Stimulated activated CD4-positive, alpha-beta T cell treated with anti-CD3 and anti-CD28 coated beads, Interleukin-12 subunit alpha, Interleukin-12 subunit beta, amount 100 ng/mL, for 24 hours (primary cell): ENCODE data around the gene AFDN.

ENCODE experiments used
- DNase-seq, 2 experiments: peaks; one replicate each; pipeline ENCODE4 v3.0.0-alpha.2; 2020; ENCODE audit warnings: low read depth in 2 of 2

The AFDN gene

DNA sequence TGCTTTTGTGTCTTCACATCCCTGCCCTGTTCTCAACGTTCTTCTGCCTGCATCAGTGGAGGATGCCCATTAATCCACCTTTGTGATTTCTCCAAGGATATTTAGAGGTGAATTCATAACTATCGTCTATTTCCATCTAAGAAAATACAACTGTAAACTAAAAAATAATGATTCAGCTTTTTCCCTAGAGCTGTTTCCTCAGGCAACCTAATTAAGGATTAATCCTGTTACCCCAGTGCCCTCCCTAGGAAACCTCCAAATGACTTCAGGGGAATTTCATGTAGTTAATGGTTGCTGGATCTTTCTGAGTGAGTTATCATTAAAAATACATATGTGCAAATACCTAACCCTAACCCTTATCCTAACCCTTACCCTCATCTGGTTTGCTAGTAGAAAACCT lies 14.6 kb upstream of the AFDN start:
- no peak for DNase-seq

DNA sequence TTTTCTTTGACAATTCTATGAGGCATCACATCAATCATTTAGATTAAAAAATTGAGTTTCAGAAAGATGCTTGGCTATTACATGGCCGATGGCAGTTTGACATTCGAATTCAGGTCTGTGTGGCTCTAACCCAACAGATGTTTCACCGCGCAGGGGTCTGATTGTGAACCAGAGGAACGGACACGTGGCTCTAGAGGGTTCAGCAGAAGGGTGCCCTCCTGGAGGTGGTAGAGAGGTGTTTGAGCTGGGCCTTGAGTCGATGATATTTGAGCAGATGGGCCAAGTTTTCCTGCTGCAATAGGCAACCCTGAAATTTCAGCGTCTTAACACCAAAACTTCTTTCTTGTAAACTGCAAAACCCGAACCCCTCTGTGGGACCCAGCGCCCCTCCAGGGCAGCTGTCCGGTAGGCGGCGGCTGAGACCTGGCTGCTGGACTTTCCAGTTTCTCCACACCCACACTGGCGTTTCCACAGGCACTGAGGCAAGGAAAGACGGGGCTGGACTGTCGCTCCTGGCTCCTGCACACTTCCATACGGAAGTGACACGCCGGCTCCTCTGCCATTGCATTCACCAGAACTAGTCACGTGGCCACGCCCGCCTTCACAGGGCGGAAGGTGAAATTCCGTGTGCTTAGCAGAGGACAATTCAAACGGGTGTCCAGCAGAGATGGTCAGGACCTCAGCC lies 11.3 kb upstream of the AFDN start:
- DNase-seq = no peak

DNA sequence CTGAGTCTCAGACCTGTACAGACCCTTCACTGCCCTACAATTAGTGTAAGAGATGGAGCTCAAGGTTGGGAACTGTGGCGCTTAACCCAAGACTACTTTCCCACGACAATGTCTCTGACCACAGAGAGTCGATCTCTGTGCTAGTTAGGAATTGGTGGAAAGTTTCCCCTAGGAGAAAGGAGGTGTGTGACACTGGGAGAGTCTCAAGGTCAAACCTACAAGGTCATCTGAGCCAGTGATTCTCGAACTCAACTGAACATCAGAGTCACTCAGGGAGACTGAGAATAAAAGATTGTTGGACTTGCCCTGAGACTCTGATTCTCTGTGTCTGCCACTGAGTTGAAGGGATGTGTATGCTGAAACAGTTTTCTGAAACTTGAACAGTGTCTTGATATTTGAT lies 9.7 kb upstream of the AFDN start:
- no peak for DNase-seq

DNA sequence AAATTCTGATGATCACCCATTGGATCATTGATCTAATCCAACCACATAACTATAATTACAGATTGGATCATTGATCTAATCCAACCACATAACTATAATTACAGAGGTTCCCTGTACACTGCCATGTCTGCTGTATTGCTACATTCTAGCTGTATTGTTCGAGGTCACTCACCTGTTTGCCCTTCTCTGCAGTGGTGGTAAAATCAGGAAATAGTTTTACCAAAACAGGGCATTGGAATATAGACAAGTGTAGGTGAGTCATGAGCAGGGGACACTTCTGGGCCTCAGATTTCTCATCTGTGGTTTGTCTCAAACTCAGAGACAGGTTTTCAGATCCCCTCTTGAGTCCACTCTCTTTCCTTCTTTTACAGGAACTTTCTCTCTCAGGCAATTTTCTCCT lies 9.0 kb upstream of the AFDN start:
- DNase-seq = no peak

DNA sequence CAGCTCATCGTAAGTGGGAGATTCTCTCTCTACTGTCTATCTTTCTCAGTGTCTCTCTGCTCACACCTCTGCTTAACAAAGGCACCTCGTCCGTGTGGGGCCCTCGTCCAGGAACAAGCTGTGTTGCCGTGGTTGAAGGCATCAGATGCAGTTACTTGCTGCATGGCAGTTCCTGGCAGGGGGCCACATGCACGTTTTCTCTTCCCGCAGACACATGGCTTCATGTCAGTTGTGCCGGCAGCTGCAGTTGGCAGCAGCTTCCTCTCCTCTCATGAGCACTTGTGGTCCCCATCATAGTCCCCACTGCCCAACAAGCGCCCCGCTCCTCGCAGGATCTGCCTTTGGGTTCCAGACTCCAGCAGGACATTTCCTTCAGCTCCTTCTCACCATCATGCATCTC lies 7.1 kb upstream of the AFDN start:
- DNase-seq = no peak

DNA sequence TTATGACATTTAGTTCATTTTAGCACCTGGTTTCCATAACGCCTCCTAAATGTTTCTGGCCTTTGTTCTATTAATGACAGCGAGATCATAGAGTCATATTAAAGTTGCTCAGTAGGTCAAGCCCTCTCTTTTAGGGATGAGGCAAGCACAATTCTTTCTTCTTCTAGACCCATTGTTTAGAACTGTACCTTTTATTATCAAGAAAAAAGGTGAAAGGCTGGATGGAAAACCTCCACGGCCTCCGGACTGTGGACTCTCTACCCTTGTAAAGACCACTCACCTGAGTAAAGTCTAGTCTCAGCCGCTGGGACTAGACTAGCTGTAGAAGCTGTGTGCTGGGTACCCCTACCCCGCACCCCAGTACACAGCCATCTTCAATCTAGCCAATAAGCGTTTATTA lies 6.0 kb upstream of the AFDN start:
- DNase-seq = no peak

DNA sequence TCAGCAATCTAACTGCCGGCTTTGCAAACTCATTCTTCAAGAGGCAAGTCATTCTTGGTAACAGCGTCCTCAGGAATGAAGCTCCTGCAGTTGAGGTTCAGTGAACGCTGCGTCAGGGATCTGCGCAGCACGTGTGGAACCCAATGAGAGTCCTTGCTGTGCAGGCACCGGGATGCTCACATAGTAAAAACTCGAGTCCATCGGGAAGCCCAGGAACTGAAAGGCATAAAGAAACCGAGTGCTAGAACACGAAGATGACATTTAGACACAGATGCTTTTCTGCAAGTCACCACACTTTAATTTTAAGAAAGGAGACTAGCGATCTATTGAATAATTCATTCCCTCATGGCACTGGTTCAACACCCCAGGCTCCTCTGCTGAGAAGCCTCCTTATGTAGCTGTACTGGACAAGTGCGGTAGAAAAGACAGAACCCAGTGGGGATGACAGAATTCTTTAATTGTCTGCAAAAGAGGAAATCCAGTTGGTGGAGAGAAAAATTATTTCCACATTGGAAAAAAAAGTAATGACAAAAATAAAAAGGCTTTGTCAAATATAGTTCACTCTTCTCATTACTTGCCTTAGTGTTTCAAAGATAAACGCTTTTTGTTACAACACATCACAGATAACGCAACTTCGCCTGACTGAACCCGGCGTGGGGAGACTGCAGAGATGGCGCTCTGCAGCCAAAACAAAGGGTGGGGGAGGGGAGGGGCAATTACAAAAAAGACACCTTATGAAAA lies 1.9 kb upstream of the AFDN start:
- DNase-seq = no peak

DNA sequence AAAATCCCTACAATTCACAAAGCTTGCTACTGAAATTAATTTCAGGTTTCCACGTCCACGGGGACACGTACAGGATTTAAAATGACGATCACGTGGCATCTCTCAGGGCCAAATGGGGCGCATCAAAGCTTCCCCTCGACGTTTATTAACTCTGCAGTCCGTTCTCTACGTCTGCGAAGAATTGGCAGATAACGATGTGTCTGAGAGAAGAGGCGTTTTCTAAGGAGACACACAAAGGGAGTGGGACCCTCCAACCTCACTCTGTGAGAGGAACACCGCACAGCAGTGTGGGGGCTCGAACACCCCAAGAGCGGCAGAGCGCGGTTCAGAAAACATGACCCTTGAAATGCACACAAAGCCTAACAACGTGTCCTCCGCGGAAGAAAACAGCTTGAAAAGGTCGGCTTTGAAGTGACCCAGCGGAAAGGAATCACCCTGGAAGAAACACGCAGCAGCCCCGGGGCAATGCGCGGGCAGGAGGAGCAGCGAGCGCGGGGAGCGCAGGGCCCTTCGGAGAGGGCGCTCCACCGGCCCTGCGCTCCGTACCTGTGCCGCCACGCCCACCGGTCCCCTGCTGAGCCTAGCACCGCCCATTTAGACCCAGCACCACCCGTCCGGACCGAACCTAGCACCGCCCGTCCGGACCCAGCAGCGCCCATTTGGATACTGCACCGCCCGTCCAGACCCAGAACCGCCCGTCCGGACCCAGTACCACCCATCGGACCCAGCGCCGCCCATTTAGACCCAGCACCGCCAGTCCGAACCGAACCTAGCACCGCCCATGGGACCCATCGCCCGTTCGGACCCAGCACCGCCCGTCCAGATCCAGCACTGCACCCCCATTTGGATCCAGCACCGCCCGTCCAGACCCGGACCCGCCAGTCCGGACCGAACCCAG lies 1.1 kb upstream of the AFDN start:
- peak in 1 of 2 experiments; percentile 20 for DNase-seq

DNA sequence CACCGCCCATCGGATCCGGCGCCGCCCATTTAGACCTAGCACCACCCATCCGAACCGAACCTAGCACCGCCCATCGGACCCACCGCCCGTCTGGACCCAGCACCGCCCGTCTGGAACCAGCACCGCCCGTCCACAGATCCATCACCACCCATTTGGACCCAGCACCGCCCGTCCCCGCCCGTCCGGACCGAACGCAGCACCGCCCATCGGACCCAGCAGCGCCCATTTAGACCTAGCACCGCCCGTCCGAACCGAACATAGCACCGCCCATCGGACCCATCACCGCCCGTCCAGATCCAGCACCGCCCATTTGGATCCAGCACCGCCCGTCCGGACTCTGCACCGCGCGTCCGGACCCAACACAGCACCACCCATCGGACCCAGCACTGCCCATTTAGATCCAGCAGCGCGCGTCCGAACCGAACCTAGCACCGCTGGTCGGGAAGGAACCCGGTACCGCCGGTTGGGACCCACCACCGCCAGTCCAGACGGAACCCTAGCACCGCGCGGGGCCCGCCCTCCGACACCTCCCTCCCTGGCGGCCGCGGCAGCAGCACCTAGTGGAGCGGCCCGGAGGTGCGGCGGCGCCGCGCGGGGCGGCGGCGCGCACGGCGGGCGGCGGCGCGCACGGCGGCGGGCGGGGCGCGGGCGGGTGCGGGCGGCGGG lies 348 bp upstream of the AFDN start:
- peak; percentile 37 to 54 for DNase-seq

DNA sequence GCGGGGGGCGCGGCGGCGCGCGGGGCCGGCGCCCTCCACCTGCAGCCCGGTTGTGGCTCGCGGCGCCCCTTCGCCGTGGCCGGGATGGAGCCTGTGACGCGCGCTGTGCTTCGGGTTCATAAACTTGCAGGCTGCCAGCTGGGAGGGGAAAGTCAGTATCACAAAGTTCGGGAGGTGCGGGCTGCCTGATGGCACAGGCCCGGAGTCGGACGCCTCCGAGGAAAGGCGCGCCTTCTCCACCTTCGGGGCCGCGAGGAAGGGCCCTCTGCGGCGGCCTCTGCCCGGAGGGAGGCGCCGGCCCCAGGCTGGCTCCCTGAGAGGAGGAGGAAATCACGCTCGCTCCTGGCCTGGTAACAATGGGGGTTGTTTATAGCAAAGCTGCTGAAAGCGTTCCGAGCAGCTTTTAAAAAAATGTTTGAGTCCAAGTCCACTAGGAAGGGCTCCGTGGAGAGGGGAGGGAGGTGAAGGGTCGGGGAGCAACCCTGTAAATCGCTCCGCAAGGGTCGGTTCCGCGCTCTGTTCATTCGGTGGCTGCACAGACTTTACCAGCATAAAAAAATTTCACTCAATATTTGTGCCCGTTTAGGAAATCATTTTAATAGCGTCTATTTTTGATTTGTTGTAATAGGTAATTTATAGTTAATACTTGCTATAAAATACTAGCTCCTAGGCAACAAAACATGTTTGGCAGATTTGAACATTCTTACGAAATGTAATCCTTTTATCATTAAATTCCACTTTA lies 1.0 kb downstream of the AFDN start:
- peak in 1 of 2 experiments; percentile 20 for DNase-seq

DNA sequence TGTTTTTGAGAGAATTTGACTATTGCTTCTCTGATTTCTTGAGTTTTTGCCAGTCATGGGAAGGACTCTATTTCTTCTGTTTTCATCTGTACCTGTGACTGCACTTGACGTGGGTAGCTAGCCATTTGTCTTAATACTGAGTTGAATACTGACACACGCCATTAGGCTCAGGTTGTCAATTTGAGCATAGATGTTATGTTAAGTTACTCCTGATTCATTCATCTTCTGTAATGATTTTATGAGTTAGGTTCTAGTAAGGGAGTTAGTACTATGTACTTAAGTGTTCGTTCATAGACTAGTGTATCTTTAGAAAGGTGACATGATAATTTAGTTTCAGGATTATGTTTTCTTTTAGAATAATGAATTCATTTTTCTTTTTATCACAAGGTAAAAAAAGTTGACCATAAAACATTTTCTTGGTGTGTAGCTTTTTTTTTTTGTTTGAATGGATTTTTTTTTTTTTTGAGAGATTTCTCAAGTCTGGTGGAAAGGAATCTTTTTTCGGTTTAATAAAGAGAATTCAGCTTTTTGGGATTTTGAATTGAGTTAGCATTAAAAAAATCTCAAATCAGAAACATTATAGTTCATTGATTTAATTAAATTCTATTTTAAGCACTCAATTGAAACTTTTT lies 1.7 kb downstream of the AFDN start:
- DNase-seq = no peak

DNA sequence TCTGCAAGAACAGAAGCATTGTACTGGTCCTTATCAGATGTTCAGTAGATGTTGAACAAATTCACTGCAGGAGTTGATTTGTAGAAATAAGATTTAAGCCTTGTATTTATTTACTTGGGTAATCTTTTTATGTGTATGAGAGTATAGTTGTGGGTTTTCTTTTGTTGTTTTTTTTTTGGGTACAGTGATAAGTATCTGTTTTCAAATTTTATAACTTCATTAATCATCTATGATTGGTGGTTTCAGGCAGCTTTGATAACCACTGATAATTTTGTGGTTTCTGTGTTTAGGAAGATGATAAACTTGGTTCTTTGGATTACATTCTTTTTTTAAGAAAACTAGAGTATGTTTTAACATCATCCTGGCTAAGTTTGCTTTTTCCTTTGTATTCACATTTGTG lies 2.8 kb downstream of the AFDN start:
- no peak for DNase-seq

DNA sequence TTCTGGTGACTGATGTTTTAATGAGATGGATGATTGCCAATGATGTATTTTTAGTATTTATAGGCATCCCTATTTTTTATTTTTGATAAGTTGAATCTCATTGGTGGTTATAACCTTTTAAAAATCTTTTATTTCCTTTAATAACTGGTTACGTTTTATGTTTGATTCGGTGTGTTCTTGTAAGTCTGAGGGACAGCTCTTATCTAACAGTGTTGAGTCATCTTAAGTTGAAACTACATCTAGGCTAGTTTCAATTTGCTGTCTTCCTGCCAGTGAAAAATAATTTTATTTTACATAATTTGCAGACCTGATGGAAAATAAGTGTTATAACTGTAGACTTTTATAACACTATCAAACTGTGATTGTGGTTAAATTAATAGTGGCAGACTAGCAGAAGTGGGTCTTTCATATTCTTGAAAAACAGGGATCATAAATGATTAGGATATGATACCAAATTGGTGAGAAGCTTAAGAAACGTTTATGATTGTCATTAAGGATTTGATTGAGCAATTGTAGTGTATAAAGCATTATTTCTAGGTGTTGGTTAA lies 4.6 kb downstream of the AFDN start:
- no peak for DNase-seq

DNA sequence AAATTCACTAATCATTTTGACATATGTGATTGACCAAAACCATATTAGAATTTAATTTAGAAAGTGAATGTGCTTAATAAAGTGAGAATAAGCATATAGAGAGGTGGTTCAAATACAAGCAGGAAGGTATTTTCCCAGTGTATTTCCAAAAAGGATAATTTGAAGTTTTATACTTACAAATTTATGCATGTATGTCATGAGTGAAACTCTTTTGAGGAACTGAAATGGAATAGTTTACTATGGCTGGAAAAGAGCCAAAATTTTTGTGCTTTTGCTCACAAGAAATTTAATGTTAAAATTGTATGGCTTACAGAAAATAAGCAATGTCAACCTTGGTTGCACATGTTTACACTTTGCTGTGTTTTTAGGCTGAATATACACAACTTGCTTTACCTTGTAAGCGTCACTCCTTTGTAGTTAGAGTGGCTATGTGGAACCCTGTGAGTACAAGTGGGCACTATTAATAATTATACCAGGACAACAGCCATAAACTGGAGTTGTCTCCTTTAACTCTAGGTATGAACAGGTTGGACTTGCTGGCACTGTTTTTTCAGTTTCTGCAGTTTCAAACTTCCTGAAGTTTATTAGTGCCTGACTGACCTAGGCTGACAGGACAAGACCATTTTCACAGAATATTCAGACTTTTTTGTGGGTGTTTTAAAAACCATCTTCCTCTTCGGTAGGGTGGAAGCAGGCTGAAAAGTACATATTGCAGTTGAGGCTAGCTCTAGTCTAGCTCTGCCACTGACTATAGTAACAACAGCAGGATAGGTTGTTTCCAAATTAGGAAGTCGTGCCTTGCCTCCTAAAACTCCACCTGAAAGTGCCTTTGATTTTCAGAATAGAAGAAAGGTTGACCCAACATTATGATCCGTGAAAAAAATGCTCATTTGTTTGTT lies 6.0 kb downstream of the AFDN start:
- no peak for DNase-seq

DNA sequence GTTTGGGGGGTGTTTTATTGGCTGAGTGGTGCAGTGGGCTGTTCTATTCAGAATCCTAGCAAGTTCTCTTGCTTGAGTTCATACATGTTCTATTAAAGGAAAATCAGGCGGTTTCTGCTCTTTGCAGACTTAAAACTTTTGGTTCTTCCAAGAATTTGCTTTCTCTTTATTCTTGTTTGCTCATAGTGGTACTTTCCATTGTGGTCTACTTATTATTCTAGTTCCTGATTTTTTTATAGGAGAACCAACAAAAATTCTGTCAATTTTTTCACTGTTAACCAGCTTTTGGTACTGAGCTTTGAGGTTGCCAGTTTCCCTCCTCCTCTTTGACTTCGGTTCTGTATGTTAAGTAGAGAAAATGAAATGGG lies 6.7 kb downstream of the AFDN start:
- no peak for DNase-seq

DNA sequence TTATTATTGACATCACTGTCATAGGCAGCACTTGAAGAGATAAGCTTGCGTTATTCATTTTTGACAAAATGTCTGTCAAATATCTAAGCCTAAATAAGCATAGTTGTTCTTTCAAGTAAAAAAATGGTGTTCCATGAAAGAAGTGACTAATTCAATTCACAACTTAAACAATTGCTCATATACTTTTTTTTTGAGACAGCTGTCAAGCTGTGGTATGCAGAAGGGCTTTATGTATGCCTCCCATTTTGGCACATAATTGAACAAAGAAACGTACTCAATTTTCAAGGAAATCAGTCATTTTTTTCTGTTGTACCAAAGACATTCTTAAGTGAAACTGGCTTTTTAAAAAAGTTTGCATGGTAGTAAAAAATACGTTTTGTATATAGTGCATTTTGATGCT lies 8.5 kb downstream of the AFDN start:
- no peak for DNase-seq

DNA sequence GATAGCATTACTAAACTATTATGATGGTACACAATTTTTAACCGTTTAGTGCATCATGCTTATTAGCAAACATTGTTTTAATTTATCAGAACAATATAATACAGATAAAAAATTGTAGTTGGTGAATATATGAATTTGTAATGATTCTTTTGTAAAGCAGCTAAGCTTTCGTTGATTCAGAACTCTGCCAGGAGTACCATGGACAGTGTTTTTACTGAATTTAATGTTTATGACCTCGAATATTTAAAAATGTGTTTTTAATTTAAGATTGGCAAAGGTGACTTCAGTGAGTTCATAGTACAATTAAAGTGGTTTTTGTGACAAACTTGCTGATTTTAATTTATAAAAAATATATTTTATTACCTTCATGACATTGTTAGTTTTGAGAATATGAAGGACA lies 10.0 kb downstream of the AFDN start:
- DNase-seq = no peak

DNA sequence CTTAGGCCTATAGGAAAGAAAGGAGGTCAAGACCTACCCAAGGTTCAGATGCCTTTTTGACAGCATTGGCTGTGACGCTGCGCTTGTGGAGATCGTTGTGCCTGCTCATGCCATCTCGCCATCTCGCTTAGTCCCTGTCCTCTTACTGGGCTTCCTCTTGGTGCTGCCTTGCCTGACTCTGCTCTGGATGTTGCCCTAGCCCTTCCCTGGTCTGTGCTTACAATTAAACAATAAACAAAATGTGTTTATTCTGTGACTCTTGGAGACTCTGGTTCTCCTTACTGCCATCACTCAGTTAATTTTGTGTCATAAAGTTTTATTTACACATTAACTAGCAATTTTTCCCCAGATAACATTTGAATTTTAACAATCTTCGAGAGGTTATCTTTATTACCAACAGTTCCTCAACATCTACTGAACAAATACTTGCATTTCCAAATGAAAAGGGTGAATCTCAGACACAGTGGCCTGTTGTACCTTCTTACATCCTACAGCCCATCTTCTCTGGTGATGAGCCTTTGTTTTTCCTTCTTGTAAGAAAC lies 11.6 kb downstream of the AFDN start:
- DNase-seq = no peak

DNA sequence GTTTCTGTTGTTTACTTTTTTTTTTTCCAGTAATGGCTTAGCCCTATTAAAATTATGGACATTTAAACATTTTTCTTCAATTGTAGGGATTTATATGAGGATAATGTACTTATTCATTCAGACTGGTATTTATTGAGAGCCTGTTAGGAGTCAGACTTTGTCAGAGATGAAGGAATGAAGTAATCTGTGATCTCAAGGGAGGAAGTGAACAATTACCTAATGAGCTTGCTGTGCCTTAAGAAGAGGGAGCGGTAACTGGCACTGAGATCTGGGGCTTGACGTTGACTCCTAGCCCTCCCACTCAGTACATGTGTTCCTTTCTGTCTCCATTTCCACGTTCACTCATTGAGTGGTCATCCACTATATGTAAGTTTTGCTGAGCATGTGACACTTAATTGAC lies 12.6 kb downstream of the AFDN start:
- no peak for DNase-seq
